HS-5 (cell line): ENCODE results near the gene SFXN2.

Source experiments
- DNase-seq: peaks from one replicate; pipeline ENCODE4 v3.0.0-alpha.2; 2012; ENCODE audit warnings: low read depth

Gene SFXN2

GRCh38 chr10:102777711-102778453 is 63.4 kb downstream of the SFXN2 start:
- no peak for DNase-seq

DNA sequence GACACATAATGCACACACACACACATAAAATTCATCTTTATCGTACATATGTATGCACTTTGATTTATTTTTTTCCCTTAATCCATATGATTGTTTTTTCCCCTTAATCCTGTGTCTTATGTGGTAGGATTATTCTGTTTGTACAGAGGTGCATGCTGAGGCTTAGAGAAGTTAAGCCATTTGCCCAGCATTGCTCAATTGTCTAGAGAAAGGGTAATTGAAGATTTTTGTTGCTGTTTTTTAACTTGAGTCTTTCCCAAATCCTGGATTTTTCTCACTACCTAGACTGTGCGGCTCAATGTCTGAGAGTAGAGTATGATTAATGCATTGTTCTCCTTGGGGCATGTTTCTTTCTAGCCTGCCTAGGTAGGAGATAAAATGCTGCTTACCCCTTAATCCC is 64.3 kb downstream of the SFXN2 start:
- no peak for DNase-seq

- peak; percentile 50 for DNase-seq
Measured at GRCh38 chr10:102779680-102780526, 65.5 kb downstream of the SFXN2 start.

DNA sequence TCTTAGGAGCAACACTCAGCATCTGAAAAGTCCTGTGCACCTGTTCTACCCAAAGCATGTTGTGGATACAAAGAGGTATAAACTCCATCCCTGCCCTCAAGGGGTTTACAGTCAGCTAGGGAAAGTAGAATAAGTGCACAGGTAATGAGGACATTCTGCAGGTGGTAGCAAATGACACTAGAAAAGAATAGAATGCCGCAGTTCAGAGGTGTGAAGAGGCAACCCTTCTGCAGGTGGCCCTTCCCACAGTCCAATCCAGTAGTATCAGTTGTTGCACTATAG is 66.0 kb downstream of the SFXN2 start:
- no peak for DNase-seq

GRCh38 chr10:102781090-102781920 is 66.9 kb downstream of the SFXN2 start:
- DNase-seq = no peak

DNA sequence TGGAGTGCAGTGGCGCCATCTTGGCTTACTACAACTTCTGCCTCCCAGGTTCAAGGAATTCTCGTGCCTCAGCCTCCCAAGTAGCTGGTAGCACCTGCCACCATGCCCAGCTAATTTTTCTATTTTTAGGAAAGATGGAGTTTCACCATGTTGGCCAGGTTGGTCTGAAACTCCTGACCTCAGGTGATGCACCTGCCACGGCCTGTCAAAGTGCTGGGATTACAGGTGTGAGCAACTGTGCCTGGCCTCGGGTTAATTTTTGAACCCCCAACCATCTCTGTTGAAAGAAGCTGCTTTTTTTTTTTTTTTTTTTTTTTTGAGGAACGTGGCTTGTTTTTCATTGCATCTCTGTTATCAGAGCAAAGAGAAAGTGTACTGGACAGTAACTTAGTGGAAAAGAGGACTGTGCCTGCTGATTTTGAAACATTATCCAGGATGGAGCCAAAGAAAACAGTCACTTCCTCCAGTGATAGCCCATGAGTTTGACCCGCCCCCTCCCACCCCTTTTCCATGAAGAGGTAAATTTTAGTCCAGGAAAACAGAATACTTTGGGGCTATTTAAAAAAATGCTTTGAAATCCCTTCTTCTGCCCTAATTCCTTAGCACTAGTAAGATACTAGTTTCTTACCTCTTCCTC is 67.6 kb downstream of the SFXN2 start:
- DNase-seq = no peak

DNA sequence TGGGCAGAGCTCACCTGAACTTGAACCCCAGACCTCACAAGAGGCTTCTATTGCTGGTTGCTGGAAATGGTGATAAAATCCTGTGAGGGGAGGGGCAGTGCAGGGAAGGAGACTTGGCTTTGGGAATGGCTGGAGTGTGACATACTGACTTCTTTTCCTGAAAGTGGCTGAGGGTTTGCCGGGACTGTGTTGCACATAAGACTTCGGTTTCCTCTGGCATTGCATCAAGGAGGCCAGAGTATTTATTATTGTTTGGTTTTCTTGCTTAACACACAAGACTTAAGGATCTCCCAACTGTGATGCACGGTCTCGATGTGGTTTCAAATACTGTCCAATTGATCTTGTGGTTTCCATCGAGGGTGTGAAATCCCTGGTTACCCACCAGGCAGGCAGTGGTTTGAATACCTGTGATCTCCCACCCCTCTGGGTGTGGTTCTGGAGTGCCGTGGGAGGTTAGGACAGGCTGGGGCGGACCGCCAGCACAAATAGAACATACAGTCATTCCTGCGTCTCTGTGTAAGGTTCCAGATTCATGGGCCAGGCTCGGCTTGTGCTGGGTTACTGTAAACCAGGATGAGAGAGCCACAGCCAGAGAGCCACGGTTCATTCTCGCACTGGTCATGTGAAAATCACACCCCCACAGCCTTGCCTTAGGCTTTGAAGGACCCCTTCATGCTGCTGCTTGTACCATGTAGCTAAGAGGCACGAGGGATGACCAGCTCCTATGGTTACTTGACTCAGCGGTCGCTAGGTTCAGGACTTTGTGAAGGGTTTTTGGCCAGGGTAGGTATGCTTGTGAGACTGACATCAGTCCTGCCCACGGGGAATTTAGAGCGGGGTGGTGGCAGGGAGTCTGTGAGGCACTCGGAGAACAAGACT is 68.5 kb downstream of the SFXN2 start:
- DNase-seq = no peak

GRCh38 chr10:102783568-102783967 is 69.1 kb downstream of the SFXN2 start:
- DNase-seq = no peak

GRCh38 chr10:102785818-102786217 is 71.4 kb downstream of the SFXN2 start:
- no peak for DNase-seq

GRCh38 chr10:102791754-102792395 is 77.4 kb downstream of the SFXN2 start:
- DNase-seq = no peak
